T-helper 9 cell (primary cell): Measurements from ENCODE around the gene CXCR3.
"Not testable (repeated sequence)": the region's sequence is repeated elsewhere in the genome, so short reads cannot be mapped to it uniquely, and the experiment has no call there.

Source experiments
- DNase-seq: peaks from one replicate; pipeline ENCODE4 v3.0.0-alpha.2; 2020

Gene CXCR3

DNA sequence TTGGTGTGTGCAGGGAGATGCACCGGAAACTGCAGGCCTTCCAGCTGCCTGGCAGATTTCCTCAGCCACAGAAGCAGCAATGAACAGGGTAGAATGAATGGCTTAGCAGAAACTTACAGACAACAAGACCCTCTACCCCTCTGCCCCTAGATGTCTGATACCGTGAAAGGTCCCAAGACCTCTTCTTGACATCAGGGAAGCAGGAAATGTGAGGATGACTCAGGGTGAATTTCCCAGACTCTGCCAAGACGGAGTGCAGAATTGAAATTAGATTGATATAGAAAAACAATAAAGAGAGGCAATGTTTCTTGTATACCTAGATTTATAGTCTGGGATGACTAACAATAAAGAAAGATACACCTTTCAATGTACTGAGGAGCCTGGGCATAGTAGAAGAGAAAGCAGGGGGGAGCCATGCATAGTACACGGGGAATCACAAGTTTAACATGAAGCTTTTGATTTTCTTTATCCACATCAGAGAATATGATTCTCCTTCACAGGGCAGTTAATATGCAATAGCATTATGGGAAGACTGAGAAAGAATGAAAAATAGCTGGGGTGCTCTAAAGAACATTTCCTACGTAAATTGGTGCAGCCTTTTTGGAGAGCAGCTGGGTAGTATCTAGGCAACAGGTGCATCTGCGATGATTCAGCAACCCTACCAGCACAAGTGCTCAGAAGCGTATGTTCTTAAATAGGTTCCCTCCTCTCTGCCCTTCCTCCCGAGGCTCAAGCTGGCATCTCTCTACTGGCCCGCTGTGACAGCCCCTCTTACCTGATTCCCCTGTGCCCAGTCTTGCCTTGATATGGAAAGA, 18.3 kb upstream of the CXCR3 start:
- DNase-seq, result no peak

DNA sequence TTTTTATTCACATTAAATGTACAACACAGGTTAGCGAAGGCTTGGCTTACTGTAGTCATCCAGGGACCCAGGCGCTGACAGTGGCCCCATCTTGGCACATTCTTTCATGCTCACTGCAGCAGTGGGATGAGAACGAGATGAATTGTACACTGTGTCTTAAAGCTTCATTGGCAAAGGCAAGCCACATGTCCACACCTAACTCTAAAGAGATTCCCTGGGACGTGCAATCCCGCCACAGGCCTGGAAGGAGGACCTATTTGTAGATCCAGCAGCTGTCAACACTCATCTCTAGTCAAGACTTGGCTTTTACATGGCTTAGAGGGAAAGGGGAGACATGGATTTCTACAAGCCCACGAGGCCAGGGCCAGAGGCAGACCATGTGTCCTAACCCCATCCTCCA, 16.1 kb upstream of the CXCR3 start:
- DNase-seq, result no peak

DNA sequence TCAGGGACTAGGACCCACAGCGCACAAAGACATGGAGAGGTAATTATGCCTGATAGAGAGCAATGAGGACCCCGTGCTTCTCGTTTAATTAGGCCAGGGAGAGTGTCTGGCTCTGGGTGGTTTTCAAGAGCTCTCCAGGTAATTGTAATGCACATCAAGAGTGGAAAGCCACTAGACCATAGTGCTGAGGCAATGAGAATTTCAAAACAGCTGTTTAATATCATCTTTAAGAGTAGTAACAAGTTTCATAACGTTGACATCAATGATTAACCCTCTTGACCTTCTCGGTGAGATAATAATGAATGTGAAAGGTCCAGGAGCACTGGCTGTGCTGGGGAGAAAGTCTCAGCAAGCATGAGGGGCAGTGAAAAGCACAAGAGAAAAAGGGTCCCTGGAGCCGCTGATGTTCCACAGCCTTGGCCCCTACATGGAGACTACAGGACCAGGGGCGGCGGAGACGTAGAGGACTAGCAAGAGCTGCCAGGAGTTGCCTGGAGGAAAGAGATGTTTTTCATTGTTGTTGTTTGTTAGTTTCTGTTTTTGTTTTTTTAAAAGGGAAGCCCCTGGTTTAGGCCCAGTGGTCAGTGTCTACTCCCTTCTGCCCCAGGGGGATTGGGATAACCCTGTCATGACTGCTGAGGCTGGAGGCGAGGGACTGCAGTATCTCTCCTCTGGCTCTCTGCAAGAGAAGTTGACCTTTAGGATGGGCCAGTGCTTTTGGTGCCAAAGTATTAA, 14.8 kb upstream of the CXCR3 start:
- DNase-seq, result no peak

DNA sequence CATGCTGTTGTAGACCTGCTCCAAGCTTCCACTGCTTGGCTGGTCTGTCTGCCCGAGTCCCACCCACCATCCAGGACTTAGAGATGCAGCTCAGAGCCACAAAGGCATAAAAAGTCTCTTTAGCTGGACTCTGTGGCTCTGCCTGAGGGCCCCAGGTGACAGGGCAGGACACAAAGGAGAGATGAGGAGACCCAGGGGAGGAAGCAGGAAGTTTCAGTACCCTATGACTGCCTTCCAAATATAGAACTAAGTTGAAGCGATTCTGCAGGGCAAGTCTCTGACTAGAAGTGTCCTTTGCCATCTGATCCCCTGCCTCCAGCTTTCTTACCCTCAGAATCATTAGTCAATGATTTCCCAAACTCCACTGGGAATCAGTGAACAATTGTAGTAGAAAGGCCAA, 11.2 kb upstream of the CXCR3 start:
- DNase-seq, result no peak

DNA sequence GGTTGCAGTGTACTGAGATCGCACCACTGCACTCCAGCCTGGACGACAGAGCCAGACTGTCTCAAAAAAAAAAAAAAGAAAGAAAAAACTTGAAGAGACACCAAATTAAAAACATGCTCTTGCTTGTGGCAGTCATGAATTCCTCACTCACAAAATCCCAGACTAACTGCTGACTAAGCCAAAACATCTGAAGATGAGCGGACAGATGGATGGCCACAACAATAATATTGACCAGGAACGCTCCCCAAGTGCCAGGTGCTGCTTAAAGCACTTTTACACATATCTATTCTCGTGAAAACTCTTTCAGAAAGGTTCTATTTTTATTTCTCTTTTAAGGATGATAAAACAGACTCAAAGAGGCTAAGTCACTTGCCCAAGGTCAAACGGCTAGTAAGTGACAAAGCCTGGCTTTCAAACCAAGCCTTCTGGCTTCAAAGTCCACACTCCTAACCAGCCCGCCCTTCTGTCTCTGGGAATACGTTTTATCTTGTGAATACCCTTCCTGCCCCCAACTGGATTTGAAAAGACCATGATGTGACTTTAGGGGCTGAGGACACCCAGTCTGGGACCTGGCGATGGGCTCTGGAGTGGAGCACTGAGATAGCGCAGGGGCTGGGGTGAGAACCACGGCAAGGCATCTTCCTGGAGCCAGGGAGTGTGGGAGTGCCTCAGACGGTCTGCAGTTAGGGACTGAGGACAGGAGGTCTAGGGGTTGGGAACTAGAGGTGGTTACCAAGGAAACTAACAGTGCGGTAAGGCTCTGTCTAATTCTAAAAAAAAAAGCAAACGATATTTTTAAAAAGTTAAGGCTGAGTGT, 9.5 kb upstream of the CXCR3 start:
- no peak for DNase-seq

DNA sequence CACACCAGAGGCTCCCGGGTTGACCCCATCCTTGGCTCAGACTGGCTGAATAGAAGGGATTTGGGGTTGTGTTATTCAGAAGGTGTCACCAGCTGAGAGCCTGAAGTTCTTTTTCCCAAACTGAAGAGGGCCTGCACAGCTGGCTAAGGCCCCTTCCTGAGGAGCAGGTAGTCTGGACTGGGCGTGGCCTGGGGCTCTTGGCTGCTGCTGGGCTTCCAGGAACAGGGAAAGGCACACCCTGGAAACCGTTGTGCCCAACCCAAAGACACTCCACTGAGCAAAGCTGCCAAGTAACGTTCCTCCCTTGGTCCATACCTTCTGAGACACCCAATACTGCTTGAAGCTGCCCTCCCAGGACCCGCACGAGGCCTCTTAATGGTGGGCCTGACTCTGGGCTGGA, 8.3 kb upstream of the CXCR3 start:
- DNase-seq, result no peak

DNA sequence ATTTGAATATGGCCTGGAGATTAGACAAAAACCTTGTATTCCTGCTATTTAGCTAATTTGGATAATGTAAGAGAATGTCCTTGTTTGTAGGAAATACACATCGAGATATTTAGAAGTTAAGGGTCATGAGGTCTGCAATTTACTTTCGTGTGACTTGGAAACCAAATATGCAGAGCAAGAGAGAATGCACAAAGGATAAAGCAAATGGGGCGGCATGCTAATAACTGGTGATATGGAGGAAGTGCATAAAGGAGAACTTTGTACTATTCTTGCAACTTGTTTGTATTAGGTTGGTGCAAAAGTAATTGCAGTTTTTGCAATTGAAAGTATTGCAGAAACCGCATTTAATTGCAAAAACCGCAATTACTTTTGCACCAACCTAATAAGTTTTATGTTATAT, 7.2 kb upstream of the CXCR3 start:
- DNase-seq, result no peak

DNA sequence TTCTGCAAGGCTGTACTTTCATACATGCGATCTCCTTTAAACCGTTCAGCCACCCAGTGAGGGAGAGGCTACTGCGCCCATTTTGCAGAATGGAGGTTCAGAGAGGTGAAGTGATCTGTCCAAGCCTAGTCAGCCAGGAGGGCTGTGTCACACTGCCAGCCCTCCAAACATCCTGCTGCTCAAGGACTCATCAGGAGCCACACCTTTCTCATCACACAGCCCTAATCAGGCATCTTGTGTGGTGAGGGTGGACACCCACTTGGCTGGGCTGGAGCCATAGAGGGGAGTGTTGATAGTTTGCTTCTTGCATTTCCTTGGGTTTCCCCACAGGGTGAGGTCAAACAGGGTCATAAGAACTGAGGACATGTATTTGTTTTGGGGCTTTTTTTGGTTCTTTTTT, 5.4 kb upstream of the CXCR3 start:
- no peak for DNase-seq

DNA sequence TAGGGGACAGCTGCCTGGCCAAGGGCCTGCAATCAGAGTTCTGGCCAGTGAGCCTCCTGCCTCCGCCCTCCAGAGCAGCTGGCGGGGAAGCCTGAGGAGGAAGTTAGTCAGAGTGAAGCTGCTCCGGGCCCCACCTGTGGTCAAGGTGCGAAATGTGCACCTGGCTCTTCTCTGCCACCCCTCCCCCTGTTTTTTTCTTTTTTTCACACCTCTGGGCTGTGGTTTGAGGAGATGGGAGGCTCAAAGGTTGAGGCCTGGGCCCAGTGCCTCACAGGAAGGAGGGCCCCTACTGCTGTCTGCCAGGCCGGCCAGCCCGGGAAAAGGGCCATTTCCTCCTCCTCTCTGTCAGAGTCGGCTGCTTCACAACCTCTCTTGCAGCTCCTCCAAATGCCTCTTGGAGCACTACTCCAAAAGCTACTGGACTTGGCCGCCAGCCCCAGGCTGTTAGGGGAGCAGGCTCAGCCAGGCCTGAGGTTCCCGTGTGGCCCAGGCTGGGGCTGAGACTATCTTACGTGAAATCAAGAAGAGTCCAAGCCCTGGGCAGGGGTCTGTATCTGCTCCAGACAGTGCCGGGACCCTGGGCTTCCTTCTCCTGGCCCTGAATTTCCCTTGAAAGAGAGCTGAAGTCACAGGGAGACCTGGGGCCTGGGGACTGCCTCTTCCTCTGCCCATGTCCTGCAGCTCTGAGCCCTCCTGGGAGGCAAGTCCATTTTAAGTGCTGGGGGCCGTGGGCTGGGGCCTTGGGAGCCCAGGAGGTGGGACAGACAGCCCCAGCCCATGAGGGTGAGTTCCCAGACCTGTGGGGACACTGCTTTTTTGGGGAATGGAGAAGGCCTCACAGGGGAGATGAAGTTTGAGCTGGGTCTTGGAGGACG, 4.5 kb upstream of the CXCR3 start:
- DNase-seq, result peak; percentile 65

DNA sequence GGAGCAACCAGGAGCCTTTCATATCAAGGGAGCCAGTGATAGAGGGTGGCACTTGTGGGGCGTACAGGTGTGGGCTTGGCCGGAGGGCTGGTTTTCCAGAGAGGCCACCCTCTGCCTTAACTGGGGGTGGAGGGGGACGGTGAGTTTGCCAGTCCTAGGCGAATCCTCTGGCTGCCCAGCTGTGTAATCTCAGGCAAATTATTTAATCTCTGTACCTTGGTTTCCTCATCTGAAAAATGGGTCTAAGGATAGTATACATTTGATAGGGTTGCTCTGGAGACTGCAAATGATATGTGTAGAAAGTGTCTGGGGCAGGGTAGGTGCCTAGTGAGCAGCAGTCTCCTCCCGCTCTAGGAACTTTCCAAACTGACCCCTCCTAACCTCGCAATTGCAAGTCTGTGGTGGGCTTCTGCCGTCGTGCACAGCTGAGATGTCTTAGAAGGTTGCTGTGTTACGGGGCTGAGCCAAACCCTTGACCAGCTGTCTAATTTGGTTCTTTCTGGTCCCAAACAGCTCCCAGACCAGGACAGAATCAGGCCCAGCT, 3.8 kb upstream of the CXCR3 start:
- DNase-seq, result no peak

DNA sequence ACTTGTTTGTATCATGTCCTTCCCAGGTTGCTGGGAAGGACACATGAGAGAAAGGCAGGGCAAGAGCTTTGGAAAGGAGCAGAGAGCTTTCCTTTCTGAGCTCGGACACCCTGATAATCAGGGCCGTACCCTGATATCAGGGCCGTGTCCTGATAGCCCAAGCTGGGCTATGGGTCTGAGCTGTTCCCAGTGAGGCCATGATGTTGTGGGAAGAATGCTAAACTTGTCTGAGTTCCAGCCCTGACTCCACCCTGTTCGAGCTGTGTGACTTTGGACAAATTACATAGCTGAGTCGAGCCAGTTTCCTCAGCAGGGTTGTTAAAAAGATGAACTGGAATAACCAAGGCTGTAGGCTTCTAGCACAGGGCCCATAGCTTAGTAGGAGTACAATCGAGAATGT, 3.3 kb upstream of the CXCR3 start:
- no peak for DNase-seq

DNA sequence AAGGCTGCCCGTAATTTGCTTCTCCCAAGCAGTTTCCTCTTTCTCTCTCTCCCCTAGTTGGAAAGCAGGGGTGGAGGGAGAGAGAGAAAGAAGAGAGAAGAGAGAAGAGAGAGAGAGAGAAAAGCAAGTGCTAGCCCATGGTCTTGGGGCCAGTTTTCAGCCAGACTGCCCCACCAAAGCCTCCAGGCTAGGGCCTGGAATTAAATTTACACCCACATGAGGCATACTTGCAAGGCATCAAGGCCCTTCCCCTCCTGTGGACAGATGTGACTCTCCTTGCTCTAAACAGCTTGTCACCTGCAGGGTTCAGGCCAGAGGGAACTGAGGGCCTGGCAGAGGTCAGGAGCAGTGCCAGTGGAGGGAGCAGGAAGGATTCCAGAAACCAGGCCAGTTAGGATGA, 1.7 kb upstream of the CXCR3 start:
- DNase-seq, result no peak

DNA sequence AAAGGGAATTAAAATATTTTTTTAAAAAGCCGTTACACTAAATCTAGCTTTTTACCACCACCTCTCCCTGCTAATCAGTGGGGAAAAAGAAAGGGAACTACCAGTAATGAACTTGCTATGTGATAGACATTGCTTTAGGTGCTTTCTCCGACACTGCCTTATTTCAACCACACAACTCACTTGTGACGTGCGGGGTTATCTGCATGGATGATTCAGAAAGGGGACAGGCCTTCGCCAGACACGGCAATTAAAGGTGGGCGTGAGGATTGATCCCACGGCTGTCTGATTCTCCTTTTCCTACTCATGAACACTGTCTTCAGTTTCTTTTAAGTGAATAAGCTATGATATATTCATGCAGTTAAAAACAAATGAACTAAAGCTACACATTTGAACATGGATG, 882 bp upstream of the CXCR3 start:
- peak; percentile 47 for DNase-seq

DNA sequence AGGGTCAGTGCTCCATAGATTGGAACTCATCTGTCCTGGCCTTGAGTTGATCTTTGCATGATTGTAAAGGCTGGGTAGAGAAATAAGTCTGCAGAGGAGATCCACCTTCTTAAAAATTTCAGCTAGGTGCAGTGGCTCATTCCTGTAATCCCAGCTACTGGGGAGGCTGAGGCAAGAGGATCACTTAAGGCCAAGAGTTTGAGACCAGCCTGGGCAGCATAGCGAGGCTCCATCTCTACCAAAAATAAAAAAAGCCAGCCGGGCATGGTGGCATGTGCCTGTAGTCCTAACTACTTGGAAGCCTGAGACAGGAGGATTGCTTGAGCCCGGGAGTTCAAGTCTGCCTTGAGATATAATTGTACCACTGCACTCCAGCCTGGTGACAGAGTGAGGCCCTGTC, 476 bp upstream of the CXCR3 start:
- no peak for DNase-seq

DNA sequence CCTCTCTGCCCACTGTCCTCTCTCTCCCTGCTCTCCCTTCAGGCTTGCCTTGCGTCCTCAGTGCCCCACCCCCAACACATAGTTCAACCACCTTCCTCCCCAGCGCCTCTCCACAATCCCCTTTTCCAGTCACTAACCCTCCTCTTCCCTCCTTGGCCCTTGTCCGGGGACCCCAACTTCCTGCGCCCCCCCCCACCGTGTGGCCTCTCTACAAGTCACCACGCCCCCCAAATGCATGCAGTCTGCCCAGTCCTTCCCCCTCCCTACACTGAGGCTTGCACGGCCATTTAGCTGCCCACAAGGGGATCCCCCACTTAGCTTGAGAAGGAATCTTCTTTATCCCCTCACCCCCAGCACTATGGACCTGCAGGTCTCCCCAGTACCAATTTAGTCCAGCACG, 569 bp downstream of the CXCR3 start:
- no peak for DNase-seq

DNA sequence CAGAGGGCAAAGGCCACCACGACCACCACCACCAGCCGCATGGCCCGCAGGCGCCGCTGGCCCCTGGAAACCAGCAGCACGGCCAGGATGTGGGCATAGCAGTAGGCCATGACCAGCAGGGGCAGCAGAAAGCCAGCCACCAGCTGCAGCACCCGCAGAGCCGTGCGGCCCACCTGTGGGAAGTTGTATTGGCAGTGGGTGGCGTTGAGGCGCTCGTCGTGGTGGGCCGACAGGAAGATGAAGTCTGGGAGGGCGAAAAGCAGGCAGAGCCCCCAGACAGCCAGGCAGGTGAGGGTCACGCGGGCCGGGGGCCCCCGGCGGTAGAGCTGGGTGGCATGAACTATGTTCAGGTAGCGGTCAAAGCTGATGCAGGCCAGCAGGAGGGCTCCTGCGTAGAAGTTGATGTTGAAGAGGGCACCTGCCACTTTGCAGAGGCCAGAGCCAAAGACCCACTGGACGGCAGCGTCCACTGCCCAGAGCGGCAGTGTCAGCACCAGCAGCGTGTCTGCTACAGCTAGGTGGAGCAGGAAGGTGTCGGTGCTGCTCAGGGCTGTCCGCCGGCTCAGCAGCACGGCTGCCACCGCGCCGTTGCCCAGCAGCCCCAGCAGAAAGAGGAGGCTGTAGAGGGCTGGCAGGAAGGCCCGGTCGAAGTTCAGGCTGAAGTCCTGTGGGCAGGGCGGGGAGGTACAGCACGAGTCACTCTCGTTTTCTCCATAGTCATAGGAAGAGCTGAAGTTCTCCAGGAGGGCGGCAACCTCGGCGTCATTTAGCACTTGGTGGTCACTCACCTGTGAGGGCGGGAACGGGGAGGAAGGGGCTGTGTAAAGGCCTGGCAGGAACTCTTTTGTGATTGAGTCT, 1.4 kb downstream of the CXCR3 start:
- no peak for DNase-seq

DNA sequence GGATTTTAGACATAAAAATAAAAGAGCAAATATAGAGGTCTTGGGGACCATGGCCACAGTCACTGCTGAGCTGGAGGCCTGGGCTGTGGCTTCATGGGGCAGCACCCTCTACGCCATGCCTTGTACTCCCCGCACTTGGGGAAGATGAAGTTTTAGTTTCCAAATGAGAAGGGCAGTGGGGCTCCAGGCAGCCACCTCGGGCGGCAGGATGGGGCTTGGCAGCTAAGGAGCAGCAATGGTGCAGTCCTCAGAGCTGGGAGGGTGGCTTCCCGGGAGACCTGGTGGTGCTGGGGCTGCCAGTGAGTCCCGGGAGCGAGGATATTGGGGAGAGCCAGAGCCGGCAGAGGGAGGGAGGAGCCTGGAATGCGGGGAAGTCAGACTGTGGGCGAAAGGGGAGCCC, 2.4 kb downstream of the CXCR3 start:
- no peak for DNase-seq

DNA sequence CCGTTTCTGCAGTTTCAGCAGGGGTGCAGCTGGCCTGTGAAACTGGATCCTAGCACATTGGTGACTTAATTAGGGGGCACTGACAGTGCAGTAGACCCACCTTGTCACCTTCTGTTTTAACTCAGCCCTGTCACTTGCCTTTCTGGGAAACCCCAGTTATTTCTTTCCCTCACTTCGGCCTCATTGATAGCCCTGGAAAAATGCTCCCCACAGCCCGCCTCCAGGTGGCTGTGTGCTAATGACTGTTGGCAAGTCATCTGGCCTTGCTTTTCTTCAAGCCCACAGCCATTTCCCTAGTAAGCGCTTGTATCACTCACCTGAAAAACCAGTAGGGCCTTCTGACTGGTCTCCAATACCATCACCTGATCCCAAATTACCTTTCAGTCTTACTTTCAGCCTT, 3.3 kb downstream of the CXCR3 start:
- no peak for DNase-seq

DNA sequence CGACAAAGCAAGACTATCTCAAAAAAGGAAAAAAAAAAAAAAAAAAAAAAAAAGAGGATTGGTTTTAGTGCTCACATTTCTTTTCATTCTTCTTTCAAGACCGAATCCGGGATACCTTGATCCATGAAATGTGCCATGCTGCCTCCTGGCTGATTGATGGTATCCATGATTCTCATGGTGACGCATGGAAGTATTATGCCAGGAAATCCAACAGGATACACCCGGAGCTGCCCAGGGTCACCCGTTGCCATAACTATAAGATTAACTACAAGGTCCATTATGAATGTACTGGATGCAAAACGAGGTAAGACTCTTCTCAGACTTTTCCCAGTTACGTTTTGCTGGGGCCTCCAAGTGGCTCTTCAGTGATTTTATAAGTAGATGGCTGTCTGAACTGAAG, 6.1 kb downstream of the CXCR3 start:
- DNase-seq, result no peak

DNA sequence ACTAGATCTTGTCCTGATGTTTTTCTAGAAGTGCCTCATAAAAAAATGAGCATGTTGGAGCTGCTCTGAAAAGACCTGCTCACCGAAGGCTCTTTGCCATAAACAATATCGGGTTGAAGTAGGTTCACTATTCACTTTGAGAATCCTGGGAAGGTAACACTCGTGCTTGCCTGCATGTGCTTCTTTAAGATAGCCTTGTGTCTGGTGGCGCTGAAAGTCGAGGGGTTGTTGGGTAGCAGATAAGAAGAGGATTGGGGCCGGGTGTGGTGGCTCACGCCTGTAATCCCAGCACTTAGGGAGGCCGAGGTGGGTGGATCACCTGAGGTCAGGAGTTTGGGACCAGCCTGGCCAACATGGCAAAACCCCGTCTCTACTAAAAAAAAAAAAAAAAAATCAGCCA, 6.6 kb downstream of the CXCR3 start:
- DNase-seq, result not testable (repeated sequence)

DNA sequence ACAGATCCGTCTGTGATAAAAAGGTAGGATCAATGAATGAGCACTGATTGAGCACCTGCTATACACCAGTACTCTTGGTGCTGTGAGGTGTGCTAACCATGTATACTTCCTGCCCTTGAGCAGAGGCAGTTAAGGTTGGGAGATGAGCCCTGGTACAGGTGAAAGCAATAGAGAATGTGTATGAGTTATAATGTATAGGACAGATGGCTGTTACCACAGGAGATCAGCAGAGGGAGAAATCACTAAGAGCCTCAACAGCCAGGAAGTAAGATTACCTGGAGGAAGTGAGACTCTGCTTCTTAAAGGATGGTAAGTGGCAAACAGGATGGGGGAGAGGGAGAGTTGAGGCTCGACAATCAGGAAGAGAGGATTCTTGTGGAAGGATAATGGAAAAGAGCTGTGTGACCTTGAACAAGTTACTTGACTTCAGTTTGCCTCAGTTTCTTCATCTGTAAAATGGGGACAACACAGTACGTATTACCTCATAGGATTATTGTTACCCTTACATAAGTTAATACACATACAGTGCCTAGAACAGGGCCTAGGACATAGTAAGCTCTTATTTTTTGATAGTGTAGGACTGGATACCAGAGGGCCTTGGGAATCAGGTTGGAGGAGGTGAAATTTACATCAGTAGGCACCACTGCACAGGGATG, 9.1 kb downstream of the CXCR3 start:
- DNase-seq, result no peak
